ENCODE data around the gene C1QTNF4.
A peak's percentile ranks its signal among the peaks of the same experiment; 100 is the strongest.
"Not testable (repeated sequence)": the region's sequence is repeated elsewhere in the genome, so short reads cannot be mapped to it uniquely, and the experiment has no call there.

The C1QTNF4 gene

DNA sequence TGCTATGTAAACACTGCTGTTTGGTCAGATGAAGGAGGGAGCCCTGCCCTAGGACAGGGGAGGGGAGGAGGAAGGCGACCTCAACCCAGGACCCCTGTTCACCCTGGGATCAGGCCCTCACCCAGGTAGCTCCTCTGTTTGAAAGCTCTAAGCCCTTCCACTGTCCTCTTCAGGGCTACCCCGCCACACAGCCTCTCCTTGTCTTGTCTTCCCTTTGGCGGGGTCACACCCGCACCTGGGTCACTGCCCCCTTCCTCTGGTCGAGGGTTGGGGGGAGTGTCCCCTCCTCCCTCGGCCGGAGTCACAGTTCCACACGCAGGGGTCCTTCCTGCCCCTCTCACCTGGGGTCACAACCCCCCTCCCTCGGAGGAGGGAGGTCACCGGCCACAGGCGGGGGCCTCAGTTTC, 29.3 kb downstream of the C1QTNF4 start:
- DNase-seq: no peak

DNA sequence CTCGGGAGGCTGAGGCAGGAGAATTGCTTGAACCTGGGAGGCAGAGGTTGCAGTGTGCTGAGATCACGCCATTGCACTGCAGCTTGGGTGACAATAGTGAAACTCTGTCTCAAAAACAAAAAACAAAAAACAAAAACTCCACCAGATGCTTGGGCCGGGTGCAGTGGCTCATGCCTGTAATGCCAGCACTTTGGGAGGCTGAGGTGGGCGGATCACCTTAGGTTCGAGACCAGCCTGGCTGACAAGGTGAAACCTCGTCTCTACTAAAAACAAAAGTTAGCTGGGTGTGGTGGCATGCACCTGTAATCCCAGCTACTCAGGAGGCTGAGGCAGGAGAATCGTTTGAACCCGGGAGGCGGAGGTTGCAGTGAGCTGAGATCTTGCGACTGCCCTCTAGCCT, 29.8 kb downstream of the C1QTNF4 start:
- DNase-seq: not testable (repeated sequence)

GRCh38 chr11:47562393-47562792, 31.8 kb downstream of the C1QTNF4 start:
- DNase-seq: not testable (repeated sequence)

GRCh38 chr11:47560426-47560825, 33.8 kb downstream of the C1QTNF4 start:
- no peak for DNase-seq

GRCh38 chr11:47558695-47559094, 35.5 kb downstream of the C1QTNF4 start:
- DNase-seq: no peak

GRCh38 chr11:47557004-47557403, 37.2 kb downstream of the C1QTNF4 start:
- DNase-seq: not testable (repeated sequence)

DNA sequence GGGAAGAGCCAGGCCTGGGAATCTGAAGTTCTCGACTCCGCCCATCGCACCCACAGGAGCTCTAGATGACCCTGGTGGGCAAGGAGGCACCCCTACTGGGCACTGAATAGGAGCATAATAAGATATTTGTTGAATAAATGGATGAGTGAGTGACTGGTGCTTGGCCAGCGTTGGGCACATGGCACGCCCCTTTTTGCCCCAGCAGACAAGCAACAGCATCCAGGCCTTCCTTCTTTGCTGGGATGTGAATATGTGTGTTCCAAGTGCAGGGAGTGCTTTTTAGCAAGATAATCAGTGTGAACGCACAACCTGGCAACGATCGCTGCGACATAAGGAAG, 40.8 kb downstream of the C1QTNF4 start:
- no peak for DNase-seq

- DNase-seq: peak; percentile 95
Observed at GRCh38 chr11:47552566-47553405, 41.4 kb downstream of the C1QTNF4 start, which contains the start of gene CELF1. Gene CELF1 (minus strand): TSS chr11:47553132. CDS start chr11:47499523, 53,609 bp downstream.

GRCh38 chr11:47552056-47552565, 42.1 kb downstream of the C1QTNF4 start:
- peak; percentile 17 for DNase-seq

- no peak for DNase-seq
Observed at GRCh38 chr11:47551086-47551485, 43.1 kb downstream of the C1QTNF4 start.

- no peak for DNase-seq
Observed at GRCh38 chr11:47550288-47551047, 43.7 kb downstream of the C1QTNF4 start.

GRCh38 chr11:47546274-47546673, 47.9 kb downstream of the C1QTNF4 start:
- not testable (repeated sequence) for DNase-seq

- DNase-seq: no peak
Observed at GRCh38 chr11:47545298-47545697, 48.9 kb downstream of the C1QTNF4 start.

DNA sequence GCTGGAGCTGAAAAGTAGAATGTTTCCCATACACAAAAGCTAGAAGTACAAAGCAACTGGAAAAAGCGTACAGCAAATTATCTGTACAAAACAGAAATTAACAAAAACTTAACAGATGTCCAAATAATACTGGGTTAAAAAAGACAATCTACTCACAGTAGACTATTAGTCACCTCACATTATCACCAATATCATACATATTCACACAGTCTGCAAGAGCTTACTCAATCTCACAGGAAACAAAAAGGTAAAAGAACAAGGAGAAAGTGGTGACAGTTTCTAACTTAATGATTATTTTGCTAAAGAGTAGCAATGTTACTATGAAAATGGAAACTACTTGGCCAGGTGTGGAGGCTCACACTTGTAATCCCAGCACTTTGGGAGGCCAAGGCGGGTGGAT, 53.1 kb downstream of the C1QTNF4 start:
- no peak for DNase-seq

- no peak for DNase-seq
Observed at GRCh38 chr11:47539681-47540039, 54.6 kb downstream of the C1QTNF4 start.
